Amygdala (tissue), 56 donors: Measurements from ENCODE around the gene AGTRAP.

Experiments used
- DNase-seq, 56 donors: peaks; one replicate each; lab custom pipeline; 2025; lab: John Stamatoyannopoulos, UW

AGTRAP gene

GRCh38 chr1:11779715-11780379 is 43.9 kb downstream of the AGTRAP start:
- no peak for DNase-seq

GRCh38 chr1:11780380-11781147 is 44.6 kb downstream of the AGTRAP start:
- no peak for DNase-seq

- DNase-seq: no peak
Observed at GRCh38 chr1:11781297-11781696, 45.4 kb downstream of the AGTRAP start.

- DNase-seq: no peak
Observed at GRCh38 chr1:11782127-11782708, 46.3 kb downstream of the AGTRAP start.

- DNase-seq: no peak
Observed at GRCh38 chr1:11783556-11783955, 47.6 kb downstream of the AGTRAP start.

GRCh38 chr1:11784256-11784992 is 48.5 kb downstream of the AGTRAP start:
- DNase-seq: no peak

GRCh38 chr1:11784993-11785769 is 49.2 kb downstream of the AGTRAP start:
- DNase-seq: peak in 29 of 56 donors; percentile 11 to 70 (median 33)

- no peak for DNase-seq
Observed at GRCh38 chr1:11786168-11786567, 50.2 kb downstream of the AGTRAP start.

- DNase-seq: peak in 1 of 56 donors; percentile 12
Observed at GRCh38 chr1:11787251-11787803, 51.4 kb downstream of the AGTRAP start.

GRCh38 chr1:11787804-11788436 is 52.0 kb downstream of the AGTRAP start:
- DNase-seq: no peak

GRCh38 chr1:11788549-11789053 is 52.7 kb downstream of the AGTRAP start:
- DNase-seq: no peak

- DNase-seq: no peak
Observed at GRCh38 chr1:11789126-11790067, 53.5 kb downstream of the AGTRAP start.

GRCh38 chr1:11790101-11790879 is 54.4 kb downstream of the AGTRAP start:
- no peak for DNase-seq

- DNase-seq: peak in 40 of 56 donors; percentile 10 to 84 (median 46)
Observed at GRCh38 chr1:11790880-11791715, 55.2 kb downstream of the AGTRAP start.

GRCh38 chr1:11792106-11792505 is 56.2 kb downstream of the AGTRAP start:
- no peak for DNase-seq

GRCh38 chr1:11793819-11794218 is 57.9 kb downstream of the AGTRAP start:
- DNase-seq: no peak
